ENCODE results near the gene PRKCZ.

DNA sequence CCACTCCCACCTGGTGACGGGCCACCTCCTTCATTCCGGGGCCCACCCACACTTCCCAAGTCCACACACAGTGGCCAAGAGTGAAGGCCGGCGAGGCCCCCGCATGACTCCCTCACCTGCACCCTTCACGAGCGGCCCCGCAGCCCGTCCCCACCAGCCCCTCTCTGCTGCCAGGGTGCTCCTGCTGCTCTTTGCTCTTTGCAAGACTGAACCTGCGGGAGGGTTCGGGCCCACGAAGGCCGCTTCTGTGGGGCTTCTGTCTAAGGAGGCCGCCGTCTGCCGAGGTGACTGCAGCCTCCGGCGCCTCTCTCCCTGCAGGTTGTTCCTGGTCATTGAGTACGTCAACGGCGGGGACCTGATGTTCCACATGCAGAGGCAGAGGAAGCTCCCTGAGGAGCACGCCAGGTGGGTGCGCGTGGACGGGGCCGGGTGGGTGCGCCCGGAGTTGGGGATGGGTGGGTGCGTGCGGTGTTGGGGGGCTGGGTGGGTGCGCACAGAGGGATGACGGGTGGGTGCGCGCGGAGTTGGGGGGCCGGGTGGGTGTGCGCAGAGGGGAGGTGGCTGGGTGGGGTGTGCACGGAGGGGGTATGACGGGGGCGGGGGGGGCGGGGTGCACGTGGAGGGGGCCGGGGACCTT lies 119.1 kb downstream of the PRKCZ start:
- no peak for TF ChIP-seq POLR2AphosphoS5 (IDR thresholded peaks at IDR 0.05; ENCODE audit: low read depth, low read length)
- TF ChIP-seq TAF1 (IDR thresholded peaks at IDR 0.05; ENCODE audit: borderline replicate concordance, insufficient read depth, low read length) = no peak
- TF ChIP-seq, protein P1, sequence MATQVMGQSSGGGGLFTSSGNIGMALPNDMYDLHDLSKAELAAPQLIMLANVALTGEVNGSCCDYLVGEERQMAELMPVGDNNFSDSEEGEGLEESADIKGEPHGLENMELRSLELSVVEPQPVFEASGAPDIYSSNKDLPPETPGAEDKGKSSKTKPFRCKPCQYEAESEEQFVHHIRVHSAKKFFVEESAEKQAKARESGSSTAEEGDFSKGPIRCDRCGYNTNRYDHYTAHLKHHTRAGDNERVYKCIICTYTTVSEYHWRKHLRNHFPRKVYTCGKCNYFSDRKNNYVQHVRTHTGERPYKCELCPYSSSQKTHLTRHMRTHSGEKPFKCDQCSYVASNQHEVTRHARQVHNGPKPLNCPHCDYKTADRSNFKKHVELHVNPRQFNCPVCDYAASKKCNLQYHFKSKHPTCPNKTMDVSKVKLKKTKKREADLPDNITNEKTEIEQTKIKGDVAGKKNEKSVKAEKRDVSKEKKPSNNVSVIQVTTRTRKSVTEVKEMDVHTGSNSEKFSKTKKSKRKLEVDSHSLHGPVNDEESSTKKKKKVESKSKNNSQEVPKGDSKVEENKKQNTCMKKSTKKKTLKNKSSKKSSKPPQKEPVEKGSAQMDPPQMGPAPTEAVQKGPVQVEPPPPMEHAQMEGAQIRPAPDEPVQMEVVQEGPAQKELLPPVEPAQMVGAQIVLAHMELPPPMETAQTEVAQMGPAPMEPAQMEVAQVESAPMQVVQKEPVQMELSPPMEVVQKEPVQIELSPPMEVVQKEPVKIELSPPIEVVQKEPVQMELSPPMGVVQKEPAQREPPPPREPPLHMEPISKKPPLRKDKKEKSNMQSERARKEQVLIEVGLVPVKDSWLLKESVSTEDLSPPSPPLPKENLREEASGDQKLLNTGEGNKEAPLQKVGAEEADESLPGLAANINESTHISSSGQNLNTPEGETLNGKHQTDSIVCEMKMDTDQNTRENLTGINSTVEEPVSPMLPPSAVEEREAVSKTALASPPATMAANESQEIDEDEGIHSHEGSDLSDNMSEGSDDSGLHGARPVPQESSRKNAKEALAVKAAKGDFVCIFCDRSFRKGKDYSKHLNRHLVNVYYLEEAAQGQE (IDR thresholded peaks at IDR 0.05; ENCODE audit: insufficient read depth in 1 of 2, low read depth in 2 of 2, low read length in 2 of 2) = no peak
- no peak for TF ChIP-seq FOXP2 (optimal IDR thresholded peaks at IDR 0.05; ENCODE audit: borderline replicate concordance, extremely low read depth, extremely low read length, insufficient read depth)

Measured in PFSK-1 (cell line).